Neuronal stem cell (in vitro differentiated cells): ENCODE measurements around the gene DGKG.

ENCODE experiments used
- DNase-seq: peaks from one replicate; pipeline ENCODE4 v3.0.0-alpha.2; 2013; ENCODE audit warnings: low spot score
- H2AFZ ChIP-seq: one replicate; pipeline ENCODE4 v1.6.1; 2013; ENCODE audit warnings: mild to moderate bottlenecking, low read length, inconsistent platforms
- H2AK5ac ChIP-seq: 2 replicates; pipeline ENCODE4 v1.6.1; 2013; ENCODE audit warnings: low read depth, mild to moderate bottlenecking, inconsistent platforms, low read length, moderate library complexity, mixed read lengths
- H2BK120ac ChIP-seq: 2 replicates; pipeline ENCODE4 v1.6.1; 2013; ENCODE audit warnings: low read depth, mild to moderate bottlenecking, inconsistent platforms, low read length, moderate library complexity, mixed read lengths
- H2BK12ac ChIP-seq: one replicate; pipeline ENCODE4 v1.6.1; 2013; ENCODE audit warnings: low read length, inconsistent platforms
- H2BK15ac ChIP-seq: 2 replicates; pipeline ENCODE4 v1.6.1; 2013; ENCODE audit warnings: mild to moderate bottlenecking, low read length, inconsistent platforms, mixed read lengths
- H2BK5ac ChIP-seq: one replicate; pipeline ENCODE4 v1.6.1; 2013; ENCODE audit warnings: inconsistent platforms, mild to moderate bottlenecking, low read length, moderate library complexity
- H3K14ac ChIP-seq: one replicate; pipeline ENCODE4 v1.6.1; 2013; ENCODE audit warnings: low read length, inconsistent platforms
- H3K18ac ChIP-seq: 2 replicates; pipeline ENCODE4 v1.6.1; 2013; ENCODE audit warnings: low read length, inconsistent platforms
- H3K23ac ChIP-seq: 2 replicates; pipeline ENCODE4 v1.6.1; 2013; ENCODE audit warnings: low read depth, mild to moderate bottlenecking, mixed read lengths, low read length, inconsistent platforms; ENCODE audit not compliant: poor library complexity
- H3K27ac ChIP-seq: replicated peaks from 3 replicates; pipeline ENCODE4 v1.5.1; 2013; ENCODE audit warnings: low read length, inconsistent platforms
- H3K27me3 ChIP-seq, 3 experiments: 2 replicates each; pipeline ENCODE4 v1.6.1; 2013; ENCODE audit warnings: low read length in 3 of 3, mild to moderate bottlenecking in 2 of 3, inconsistent platforms in 1 of 3, low read depth in 1 of 3, mixed read lengths in 1 of 3, moderate library complexity in 1 of 3; ENCODE audit not compliant: control insufficient read depth in 3 of 3, insufficient read depth in 3 of 3
- H3K36me3 ChIP-seq, 2 donors: replicated peaks in 1 of 2; 2 replicates each; pipeline ENCODE4 v1.6.1; 2013; ENCODE audit warnings: low read length in 2 of 2; ENCODE audit not compliant: control insufficient read depth in 2 of 2, insufficient read depth in 2 of 2
- H3K4ac ChIP-seq: 2 replicates; pipeline ENCODE4 v1.6.1; 2013; ENCODE audit warnings: inconsistent platforms, mild to moderate bottlenecking, low read length, moderate library complexity
- H3K4me1 ChIP-seq, 2 donors: 1 replicate in 1 of 2; 2 replicates in 1 of 2; pipeline ENCODE4 v1.6.1; 2013; ENCODE audit warnings: low read length in 2 of 2, low read depth in 1 of 2; ENCODE audit not compliant: control insufficient read depth in 2 of 2, insufficient read depth in 1 of 2
- H3K4me2 ChIP-seq: one replicate; pipeline ENCODE4 v1.6.1; 2013; ENCODE audit warnings: mild to moderate bottlenecking, low read length, inconsistent platforms; ENCODE audit not compliant: insufficient read depth, poor library complexity, severe bottlenecking
- H3K4me3 ChIP-seq, 2 donors: 2 replicates each; pipeline ENCODE4 v1.5.1; 2013; ENCODE audit warnings: low read length in 2 of 2, mild to moderate bottlenecking in 2 of 2, inconsistent platforms in 1 of 2, moderate library complexity in 1 of 2
- H3K79me1 ChIP-seq: one replicate; pipeline ENCODE4 v1.6.1; 2013; ENCODE audit warnings: low read depth, mild to moderate bottlenecking, inconsistent platforms, low read length, moderate library complexity
- H3K9ac ChIP-seq: one replicate; pipeline ENCODE4 v1.6.1; 2013; ENCODE audit warnings: mild to moderate bottlenecking, low read depth, low read length, inconsistent platforms; ENCODE audit not compliant: poor library complexity
- H3K9me3 ChIP-seq, 2 donors: replicated peaks in 1 of 2; 2 replicates each; pipeline versions ENCODE3 to v1.6.1; 2013; ENCODE audit warnings: low read length in 2 of 2, mild to moderate bottlenecking in 2 of 2, inconsistent platforms in 1 of 2, low read depth in 1 of 2, mixed read lengths in 1 of 2, moderate library complexity in 1 of 2; ENCODE audit not compliant: control insufficient read depth in 2 of 2, insufficient read depth in 1 of 2
- H4K8ac ChIP-seq: one replicate; pipeline ENCODE4 v1.6.1; 2013; ENCODE audit warnings: low read depth, mild to moderate bottlenecking, inconsistent platforms, low read length, moderate library complexity
- H4K91ac ChIP-seq: one replicate; pipeline ENCODE4 v1.6.1; 2013; ENCODE audit warnings: low read length, low read depth, mild to moderate bottlenecking, inconsistent platforms; ENCODE audit not compliant: poor library complexity
- WGBS, 2 donors: extraction: QIAGEN DNeasy Blood & Tissue Kit; methylation state at CpG; one replicate each; pipeline ENCODE4 v1.1.7; 2013; ENCODE audit warnings: missing lambda C conversion rate in 2 of 2, mixed read lengths in 1 of 2; ENCODE audit not compliant: insufficient read length in 2 of 2, insufficient replicate concordance in 1 of 2; ENCODE audit errors: extremely low coverage in 2 of 2; 5-methylcytosine and 5-hydroxymethylcytosine counted together

DGKG gene

DNA sequence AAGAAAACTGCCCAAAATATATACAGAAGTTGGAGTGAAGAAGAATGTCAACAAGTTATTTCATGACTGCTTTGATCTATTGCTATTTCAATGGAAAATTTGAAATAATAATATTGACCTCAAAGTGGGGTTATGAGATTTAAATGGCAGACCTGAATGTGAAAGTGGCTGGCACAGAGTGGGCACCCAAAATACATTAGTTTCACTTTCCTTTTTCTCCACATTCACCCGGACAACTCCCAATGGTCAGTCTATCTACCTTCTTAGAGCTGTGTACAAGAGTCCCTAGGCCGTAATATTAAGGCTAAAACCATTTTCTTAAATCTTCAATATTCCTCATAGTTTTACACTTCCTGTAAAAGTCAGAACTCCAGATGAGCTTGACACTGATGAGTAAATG, 191.5 kb downstream of the DGKG start:
- no peak overlapping the region for H2BK15ac ChIP-seq
- no CpG with 5 or more reads among the region's 2 CpGs for WGBS, 2 donors

DNA sequence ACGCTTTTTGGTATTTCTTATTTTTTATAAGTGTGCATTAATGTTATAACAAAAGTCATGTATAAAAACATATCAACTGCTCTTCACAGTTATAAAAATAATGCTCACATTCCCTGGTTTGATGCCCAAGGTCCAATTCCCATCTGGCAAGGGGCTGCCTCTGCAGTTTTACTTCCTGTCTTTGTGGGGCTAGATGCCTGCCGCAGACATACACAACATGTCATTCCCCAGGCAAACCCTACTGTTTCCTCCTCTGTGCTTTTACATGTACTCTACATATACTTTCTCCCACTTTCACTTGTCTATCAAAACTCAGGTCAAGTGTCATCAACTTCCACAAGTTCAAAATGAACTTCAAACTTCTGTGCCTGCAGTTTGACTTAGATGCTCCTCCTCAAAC, 192.7 kb downstream of the DGKG start:
- Histone ChIP-seq H3K27ac (no peak overlapping the region), H4K91ac (no peak overlapping the region), H3K4me1 (no peaks in the 10 kb centered on the region), H3K4me3 (no peak overlapping the region), H3K9ac (no peak overlapping the region), H3K9me3 (no peaks in the 10 kb centered on the region), H2AK5ac (no peak overlapping the region), H3K36me3 (no peaks in the 10 kb centered on the region), H2AFZ (no peak overlapping the region), H3K14ac (no peak overlapping the region), H2BK15ac (no peak overlapping the region), H4K8ac (no peak overlapping the region), H2BK5ac (no peak overlapping the region), H2BK120ac (no peak overlapping the region), H3K79me1 (no peaks in the 10 kb centered on the region), H3K23ac (no peak overlapping the region), H2BK12ac (no peak overlapping the region), H3K4me2 (no peak overlapping the region), H3K4ac (no peak overlapping the region), H3K27me3 (peaks cover 0 to 12% (median 0%) of the 10 kb centered on the region in 3 experiments), H3K18ac (no peak overlapping the region)
- DNase-seq = no peak
- no CpG with 5 or more reads among the region's 2 CpGs for WGBS, 2 donors

More for the DNA sequence above, 191.5 kb downstream of the DGKG start:
- H3K9me3 ChIP-seq = no peaks in the 10 kb centered on the region
- H2BK120ac ChIP-seq = no peak overlapping the region
- H3K27ac ChIP-seq = no peak overlapping the region
- no peak overlapping the region for H3K14ac ChIP-seq
- H3K27me3 ChIP-seq = peaks cover 0 to 19% (median 0%) of the 10 kb centered on the region in 3 experiments
- H4K8ac ChIP-seq = no peak overlapping the region
- no peak overlapping the region for H3K4ac ChIP-seq
- no peak overlapping the region for H3K4me3 ChIP-seq
- H3K9ac ChIP-seq = no peak overlapping the region
- H3K79me1 ChIP-seq = no peaks in the 10 kb centered on the region
- DNase-seq = no peak
- H3K36me3 ChIP-seq = no peaks in the 10 kb centered on the region
- H2BK12ac ChIP-seq = no peak overlapping the region
- H3K18ac ChIP-seq = no peak overlapping the region
- H2AK5ac ChIP-seq = no peak overlapping the region
- no peak overlapping the region for H2AFZ ChIP-seq
- no peak overlapping the region for H3K4me2 ChIP-seq
- peaks cover 0 to 1% of the 10 kb centered on the region in 2 donors for H3K4me1 ChIP-seq
- no peak overlapping the region for H3K23ac ChIP-seq
- H4K91ac ChIP-seq = no peak overlapping the region
- no peak overlapping the region for H2BK5ac ChIP-seq

DNA sequence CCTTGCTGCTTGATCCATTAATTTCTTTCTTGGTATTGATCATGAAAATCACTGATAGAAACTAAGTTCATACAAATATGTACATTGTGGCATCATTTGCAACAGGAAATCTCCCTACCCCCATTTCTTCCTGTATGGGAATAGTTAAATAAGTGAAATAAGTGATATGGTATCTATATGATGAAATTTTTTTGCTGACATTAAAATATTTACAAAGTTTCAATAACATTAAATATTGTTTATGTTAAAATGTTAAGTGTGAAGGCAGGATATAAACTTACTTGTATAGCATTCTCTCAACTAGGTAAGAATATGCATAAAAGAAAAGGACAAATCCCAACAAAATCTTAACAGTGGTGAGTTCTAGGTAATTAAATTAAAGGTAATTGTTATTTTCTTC, 193.1 kb downstream of the DGKG start:
- no peak overlapping the region for H3K4me3 ChIP-seq
- H2BK12ac ChIP-seq = no peak overlapping the region
- no peaks in the 10 kb centered on the region for H3K4me1 ChIP-seq
- H3K9ac ChIP-seq = no peak overlapping the region
- H2AFZ ChIP-seq = no peak overlapping the region
- H3K4ac ChIP-seq = no peak overlapping the region
- H4K91ac ChIP-seq = no peak overlapping the region
- H3K4me2 ChIP-seq = no peak overlapping the region
- H3K9me3 ChIP-seq = no peaks in the 10 kb centered on the region
- DNase-seq = no peak
- no peak overlapping the region for H3K27ac ChIP-seq
- no peaks in the 10 kb centered on the region for H3K79me1 ChIP-seq
- H3K18ac ChIP-seq = no peak overlapping the region
- no peaks in the 10 kb centered on the region for H3K36me3 ChIP-seq
- no peak overlapping the region for H2BK120ac ChIP-seq
- H3K23ac ChIP-seq = no peak overlapping the region
- H3K27me3 ChIP-seq = peaks cover 0 to 12% (median 0%) of the 10 kb centered on the region in 3 experiments
- H3K14ac ChIP-seq = no peak overlapping the region
- no peak overlapping the region for H2AK5ac ChIP-seq
- no peak overlapping the region for H2BK15ac ChIP-seq
- no peak overlapping the region for H2BK5ac ChIP-seq
- H4K8ac ChIP-seq = no peak overlapping the region

DNA sequence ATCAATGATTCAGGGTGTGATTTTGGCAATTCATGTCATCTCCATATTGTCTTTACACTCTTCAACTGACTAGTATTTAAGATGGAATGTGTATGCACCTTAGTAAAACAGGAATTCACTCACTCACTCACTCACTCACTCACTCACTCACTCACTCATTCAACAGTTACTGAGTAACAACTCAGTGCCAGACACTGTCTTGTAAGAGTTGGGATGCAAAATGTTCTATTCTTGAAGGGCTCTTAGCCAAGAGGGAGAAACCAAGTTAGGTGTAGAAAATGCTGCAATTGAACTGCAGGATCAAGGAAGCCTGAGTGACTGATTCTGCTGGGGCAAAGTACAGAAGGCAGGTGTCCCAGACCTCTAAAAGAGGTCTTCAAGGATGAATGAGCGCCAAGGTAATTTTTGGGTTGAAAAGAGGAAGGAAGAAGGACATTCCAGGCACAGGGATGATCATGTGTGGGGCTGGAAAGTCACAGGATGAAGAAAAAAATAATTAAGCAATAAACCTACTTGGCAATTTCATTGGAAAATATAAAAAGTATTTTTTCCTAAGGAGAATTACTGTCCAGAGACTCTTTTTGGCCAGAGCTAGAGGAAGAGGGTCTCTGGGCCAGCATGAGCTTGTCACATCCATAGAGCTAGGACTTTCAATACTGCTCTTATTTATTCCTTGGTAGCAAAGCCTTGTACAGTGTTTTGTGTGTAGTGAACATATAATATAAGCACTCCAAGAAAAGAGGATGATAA, 194.2 kb downstream of the DGKG start:
- Histone ChIP-seq H3K14ac (no peak overlapping the region), H2BK5ac (no peak overlapping the region), H2BK120ac (no peak overlapping the region), H3K4me1 (no peaks in the 10 kb centered on the region), H3K27ac (no peak overlapping the region), H3K36me3 (no peaks in the 10 kb centered on the region), H3K27me3 (peaks cover 0 to 9% (median 0%) of the 10 kb centered on the region in 3 experiments), H3K18ac (no peak overlapping the region), H3K9me3 (no peaks in the 10 kb centered on the region), H2AK5ac (no peak overlapping the region), H3K4ac (no peak overlapping the region), H2AFZ (no peak overlapping the region), H3K4me2 (no peak overlapping the region), H4K8ac (no peak overlapping the region), H3K4me3 (no peak overlapping the region), H2BK12ac (no peak overlapping the region), H3K79me1 (no peaks in the 10 kb centered on the region), H2BK15ac (no peak overlapping the region), H4K91ac (no peak overlapping the region), H3K9ac (no peak overlapping the region), H3K23ac (no peak overlapping the region)
- WGBS, 2 donors = no CpG with 5 or more reads among the region's 1 CpG
- no peak for DNase-seq
